H1 (cell line): ENCODE measurements around the gene PKD1L1. TPM values are rescaled to one million over a fixed set of nuclear protein-coding genes. Genes with fewer than 3 reads are reported as not detected.

Experiments
- CHD7 ChIP-seq: fragments of 300-600 bp; sonication (generic); IDR thresholded peaks from 2 replicates; pipeline ENCODE4 v1.7.1; 2012; ENCODE audit warnings: low read length, moderate library complexity, mild to moderate bottlenecking, inconsistent platforms; ENCODE audit not compliant: insufficient replicate concordance
- polyA plus RNA-seq, 7 experiments: library from polyadenylated mRNA; depleted of rRNA in 3 of 7; stranded (reverse) in 5 of 7; unstranded in 2 of 7; fragments of >200 nt in 5 of 7; fragments of 200-250 nt in 2 of 7; gene quantifications; 1 replicate in 5 of 7; 2 replicates in 1 of 7; 4 replicates in 1 of 7; pipeline versions ENCODE4 v1.2.1 to v1.2.3, GENCODE V29; 2011 to 2013; ENCODE audit warnings: missing spikeins in 2 of 7, mixed read lengths in 2 of 7
- total RNA-seq: library from RNA; stranded (reverse); fragmentation: NEBNext Ultra II Directional; extraction: Animal tissue kit (Norgen Biotek cat#: 25700); gene quantifications from 2 replicates; pipeline ENCODE4 v1.2.1, GENCODE V29; 2021

The PKD1L1 gene
- total and polyA plus RNA-seq, 2 of the 8 experiments (the other 6 are each of a cell fraction or from before 2014, with no cell fraction given), result 0.22 to 0.35 TPM

GRCh38 chr7:47897831-47898230 lies 50.4 kb downstream of the PKD1L1 start (continued):
- TF ChIP-seq CHD7, result no peak
- TF ChIP-seq, all 59 proteins: peak for 0
